Superior temporal gyrus (tissue), 1 donor: ENCODE measurements around the gene CHODL.

Source experiments
- DNase-seq: peaks from one replicate; pipeline ENCODE4 v3.0.0-alpha.2; 2016; ENCODE audit errors: extremely low spot score

The CHODL gene

DNA sequence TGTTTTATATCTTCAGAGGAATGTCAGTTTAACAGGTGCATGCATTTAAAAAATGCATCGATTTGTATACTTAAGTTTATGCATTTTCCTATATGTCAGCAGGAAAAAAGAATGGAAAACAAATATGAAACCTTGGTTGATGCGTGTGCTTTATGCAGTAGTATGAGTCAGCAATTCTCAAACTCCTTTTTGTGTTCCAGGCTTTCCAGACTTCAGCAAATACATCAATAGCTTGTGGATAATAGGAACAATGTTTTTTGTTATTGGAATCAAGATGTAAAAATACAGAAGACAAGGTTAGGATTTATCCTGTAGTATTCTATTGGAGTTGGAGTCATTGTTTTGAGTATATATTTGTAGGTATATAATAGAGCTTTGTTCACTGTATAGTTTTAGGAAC is 45.2 kb downstream of the CHODL start:
- no peak for DNase-seq

DNA sequence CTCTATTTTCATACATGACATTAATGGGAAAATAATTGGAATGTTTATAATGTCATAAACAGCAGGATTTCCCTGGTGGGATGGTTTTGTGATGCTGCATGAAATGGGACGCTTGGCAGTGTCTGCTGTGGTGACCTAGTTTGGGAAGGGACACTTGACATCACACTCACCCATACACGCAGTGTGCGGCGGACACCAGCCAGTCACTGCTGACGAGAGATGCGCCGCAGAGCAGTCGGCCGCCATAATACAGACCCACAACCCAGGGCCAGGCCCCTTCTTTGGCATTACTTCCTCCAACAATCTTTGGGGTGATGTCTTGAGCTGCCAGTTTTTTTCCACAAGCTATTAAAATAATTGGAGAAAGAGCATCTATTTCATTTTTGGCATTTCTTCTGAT is 49.5 kb downstream of the CHODL start:
- DNase-seq = no peak

GRCh38 chr21:18298228-18298627 is 53.6 kb downstream of the CHODL start:
- DNase-seq = no peak
